DOHH2 (cell line): ENCODE data around the gene TBC1D10A.

Source experiments
- H3F3A ChIP-seq: fragments of 200-600 bp; sonication (generic), shearing (Covaris generic); 2 replicates; pipeline ENCODE4 v1.6.0; 2016; ENCODE audit warnings: antibody characterized with exemption, mild to moderate bottlenecking; ENCODE audit not compliant: control insufficient read depth, insufficient read depth
- H3K27ac ChIP-seq: fragments of 200-600 bp; sonication (generic); 2 replicates; pipeline ENCODE4 v1.5.1; 2014; ENCODE audit warnings: low read depth, mild to moderate bottlenecking, low read length, moderate library complexity
- H3K27me3 ChIP-seq: fragments of 200-600 bp; sonication (generic); 2 replicates; pipeline ENCODE4 v1.6.1; 2014; ENCODE audit warnings: mild to moderate bottlenecking, low read length, mixed read lengths; ENCODE audit not compliant: control insufficient read depth
- H3K36me3 ChIP-seq: fragments of 200-600 bp; sonication (generic); 2 replicates; pipeline ENCODE4 v1.6.1; 2014; ENCODE audit warnings: mild to moderate bottlenecking, low read length, moderate library complexity, mixed read lengths; ENCODE audit not compliant: control insufficient read depth
- H3K4me1 ChIP-seq: fragments of 200-600 bp; sonication (generic); 2 replicates; pipeline ENCODE4 v1.6.1; 2014; ENCODE audit warnings: mild to moderate bottlenecking, low read length, mixed read lengths; ENCODE audit not compliant: control insufficient read depth
- H3K4me2 ChIP-seq: fragments of 200-600 bp; sonication (generic); 2 replicates; pipeline ENCODE4 v1.6.0; 2014; ENCODE audit warnings: mild to moderate bottlenecking, low read length, moderate library complexity
- H3K4me3 ChIP-seq: fragments of 200-600 bp; sonication (generic); 2 replicates; pipeline ENCODE4 v1.5.1; 2014; ENCODE audit warnings: mild to moderate bottlenecking, low read length, mixed read lengths
- H3K79me2 ChIP-seq: fragments of 200-600 bp; sonication (generic); 2 replicates; pipeline ENCODE4 v1.6.1; 2014; ENCODE audit warnings: mild to moderate bottlenecking, low read length, mixed read lengths; ENCODE audit not compliant: control insufficient read depth
- H3K9me2 ChIP-seq: fragments of 200-600 bp; sonication (generic); replicated peaks from 2 replicates; pipeline ENCODE4 v1.6.1; 2014; ENCODE audit warnings: mild to moderate bottlenecking, low read length, mixed read lengths; ENCODE audit not compliant: control insufficient read depth
- H3K9me3 ChIP-seq: fragments of 200-600 bp; sonication (generic); 2 replicates; pipeline ENCODE4 v1.6.1; 2014; ENCODE audit warnings: antibody characterized with exemption, low read length, mixed read lengths; ENCODE audit not compliant: control insufficient read depth, insufficient read depth
- H4K20me1 ChIP-seq: fragments of 200-600 bp; sonication (generic); 2 replicates; pipeline ENCODE4 v1.6.0; 2014; ENCODE audit warnings: low read depth, mild to moderate bottlenecking, antibody characterized with exemption, low read length, moderate library complexity; ENCODE audit not compliant: control insufficient read depth, insufficient read depth
- CTCF ChIP-seq: fragments of 200-600 bp; sonication (generic); IDR thresholded peaks from one replicate; pipeline ENCODE4 v1.5.1; 2014; ENCODE audit warnings: antibody characterized with exemption, mild to moderate bottlenecking, low read depth, low read length; ENCODE audit not compliant: poor library complexity, severe bottlenecking
- EZH2phosphoT487 ChIP-seq: fragments of 200-600 bp; sonication (generic); IDR thresholded peaks from 2 replicates; pipeline ENCODE4 v1.6.1; 2017; ENCODE audit warnings: borderline replicate concordance, mild to moderate bottlenecking, antibody characterized with exemption, low read length, moderate library complexity, mixed read lengths

TBC1D10A gene

GRCh38 chr22:30289980-30290313, 36.8 kb downstream of the TBC1D10A start:
- no peaks in the 10 kb centered on the region for H3K79me2 ChIP-seq
- peaks cover 34% of the 10 kb centered on the region for H3K4me1 ChIP-seq
- no peaks in the 10 kb centered on the region for H3K9me2 ChIP-seq
- no peaks in the 10 kb centered on the region for H3K9me3 ChIP-seq
- peak overlapping the region; percentile 76 for H3K4me3 ChIP-seq
- peaks cover 3% of the 10 kb centered on the region; the same call in 1 of the 2 replicates for H4K20me1 ChIP-seq
- no peaks in the 10 kb centered on the region for H3K36me3 ChIP-seq
- peaks cover 8% of the 10 kb centered on the region; the same call in 1 of the 2 replicates for H3F3A ChIP-seq
- H3K27me3 ChIP-seq, result no peaks in the 10 kb centered on the region
- peak overlapping the region; percentile 12; the same call in 1 of the 2 replicates for H3K27ac ChIP-seq
- no peak for TF ChIP-seq CTCF
- no peak for TF ChIP-seq EZH2phosphoT487
- H3K4me2 ChIP-seq, result peak overlapping the region; percentile 83

GRCh38 chr22:30289141-30289979, 37.4 kb downstream of the TBC1D10A start, which contains the start of gene CASTOR1:
Gene CASTOR1 (minus strand): TSS chr22:30289505. CDS start chr22:30289497, 8 bp downstream.
- Histone ChIP-seq H3K4me2 (peak within 1 kb of the TSS; percentile 83), H3F3A (peaks cover 8% of the 10 kb centered on the region; the same call in 1 of the 2 replicates), H3K9me3 (no peaks in the 10 kb centered on the region), H3K9me2 (no peaks in the 10 kb centered on the region), H3K79me2 (no peaks in the 10 kb centered on the region), H4K20me1 (peaks cover 3% of the 10 kb centered on the region; the same call in 1 of the 2 replicates), H3K27ac (peak within 1 kb of the TSS; percentile 12), H3K36me3 (no peaks in the 10 kb centered on the region), H3K4me3 (peak within 1 kb of the TSS; percentile 76), H3K27me3 (no peaks in the 10 kb centered on the region), H3K4me1 (peaks cover 34% of the 10 kb centered on the region)
- TF ChIP-seq EZH2phosphoT487 (no peak), CTCF (no peak)

DNA sequence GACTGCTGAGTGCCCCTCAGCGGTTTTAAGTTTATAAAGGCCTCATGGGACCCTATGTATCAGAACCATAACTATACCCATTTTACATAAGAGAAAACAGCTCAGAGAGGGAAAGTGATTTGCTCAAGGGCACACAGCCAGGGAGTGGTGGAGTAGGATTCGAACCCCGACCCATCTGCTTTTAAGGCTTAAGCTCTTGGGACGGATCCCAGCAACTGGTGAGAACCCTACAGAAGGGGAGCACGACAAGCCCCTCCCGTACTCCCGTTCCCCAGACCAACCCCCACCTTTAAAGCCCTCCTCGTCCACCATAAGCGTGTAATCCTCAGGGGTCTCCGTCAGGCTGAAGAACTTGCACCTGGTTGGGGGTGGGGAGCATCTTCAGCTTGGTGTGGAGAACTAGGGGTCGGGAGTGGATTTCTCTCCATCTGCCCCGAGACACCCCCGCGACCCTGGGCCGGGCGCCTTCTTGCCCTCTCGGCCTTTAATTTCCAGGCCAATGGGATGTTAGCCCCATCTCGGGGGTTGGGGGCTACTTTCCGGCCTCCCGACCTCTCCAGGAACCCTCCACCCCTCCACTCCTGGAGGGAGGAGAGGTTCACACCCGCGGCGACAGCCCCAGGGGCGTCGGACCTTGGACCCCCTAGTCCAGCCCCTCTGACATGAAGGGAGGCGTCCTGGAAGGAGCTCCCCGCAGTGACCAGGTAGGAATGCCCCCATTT, 38.2 kb downstream of the TBC1D10A start:
- peaks cover 8% of the 10 kb centered on the region; the same call in 1 of the 2 replicates for H3F3A ChIP-seq
- no peaks in the 10 kb centered on the region for H3K79me2 ChIP-seq
- H3K27ac ChIP-seq, result no peak overlapping the region
- H3K9me2 ChIP-seq, result no peaks in the 10 kb centered on the region
- TF ChIP-seq EZH2phosphoT487 (no peak), CTCF (no peak)
- H3K4me2 ChIP-seq, result peak overlapping the region; percentile 83
- H3K4me3 ChIP-seq, result peak overlapping the region; percentile 76
- H3K9me3 ChIP-seq, result no peaks in the 10 kb centered on the region
- H4K20me1 ChIP-seq, result peaks cover 3% of the 10 kb centered on the region; the same call in 1 of the 2 replicates
- no peaks in the 10 kb centered on the region for H3K36me3 ChIP-seq
- no peaks in the 10 kb centered on the region for H3K27me3 ChIP-seq
- peaks cover 34% of the 10 kb centered on the region for H3K4me1 ChIP-seq
